GM18498 (cell line): ENCODE results near the gene ACOT7.
A peak's percentile ranks its signal among the peaks of the same experiment; 100 is the strongest.

Experiments
- ATAC-seq: cut with Tn5 transposase; IDR thresholded peaks from one replicate; pipeline ENCODE4 v1.9.1; 2021; ENCODE audit warnings: mild to moderate bottlenecking, moderate library complexity; ENCODE audit not compliant: unreplicated experiment

The ACOT7 gene

DNA sequence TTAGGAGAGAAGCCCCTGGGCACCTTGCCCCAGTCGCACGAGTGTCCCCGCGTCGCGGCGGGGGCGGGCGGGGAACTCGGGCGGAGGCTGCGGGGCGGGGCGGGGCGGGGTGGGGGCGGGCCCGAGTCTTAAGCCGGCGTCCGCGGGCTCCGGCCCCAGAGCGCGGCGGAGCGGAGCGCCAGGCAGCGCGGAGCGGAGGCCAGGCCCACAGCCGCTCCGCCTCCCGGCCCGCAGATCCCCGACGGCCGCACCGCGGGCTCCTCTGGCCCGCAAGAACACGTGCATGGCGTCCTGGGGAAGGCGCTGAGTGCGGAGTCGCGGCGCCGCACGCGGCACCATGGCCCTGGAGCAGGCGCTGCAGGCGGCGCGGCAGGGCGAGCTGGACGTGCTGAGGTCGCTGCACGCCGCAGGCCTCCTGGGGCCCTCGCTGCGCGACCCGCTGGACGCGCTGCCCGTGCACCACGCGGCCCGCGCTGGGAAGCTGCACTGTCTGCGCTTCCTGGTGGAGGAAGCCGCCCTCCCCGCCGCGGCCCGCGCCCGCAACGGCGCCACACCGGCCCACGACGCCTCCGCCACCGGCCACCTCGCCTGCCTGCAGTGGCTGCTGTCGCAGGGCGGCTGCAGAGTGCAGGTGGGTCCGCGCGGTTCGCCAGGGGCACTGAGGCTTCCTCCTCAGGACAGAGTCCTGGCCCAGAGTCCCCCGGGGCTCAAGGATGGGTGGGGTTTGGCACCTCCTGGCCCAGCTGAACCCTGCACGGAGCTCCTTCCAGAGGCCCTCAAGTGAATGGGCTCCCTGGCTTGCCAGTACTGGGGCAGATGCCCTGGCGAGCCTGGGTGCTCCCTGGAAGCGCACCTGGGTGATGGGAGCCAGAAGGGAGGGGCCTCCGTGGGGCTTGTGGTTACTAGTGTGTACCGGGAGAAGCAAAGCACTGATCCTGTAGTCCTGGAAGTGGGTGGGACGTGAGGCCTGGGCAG lies 31.3 kb upstream of the ACOT7 start, which contains the start of gene ESPN:
Gene ESPN, plus strand, starts transcription at position 158 of the 975 bp plus-strand sequence. Its CDS starts 180 bp downstream, at position 338.
- ATAC-seq: no peak

DNA sequence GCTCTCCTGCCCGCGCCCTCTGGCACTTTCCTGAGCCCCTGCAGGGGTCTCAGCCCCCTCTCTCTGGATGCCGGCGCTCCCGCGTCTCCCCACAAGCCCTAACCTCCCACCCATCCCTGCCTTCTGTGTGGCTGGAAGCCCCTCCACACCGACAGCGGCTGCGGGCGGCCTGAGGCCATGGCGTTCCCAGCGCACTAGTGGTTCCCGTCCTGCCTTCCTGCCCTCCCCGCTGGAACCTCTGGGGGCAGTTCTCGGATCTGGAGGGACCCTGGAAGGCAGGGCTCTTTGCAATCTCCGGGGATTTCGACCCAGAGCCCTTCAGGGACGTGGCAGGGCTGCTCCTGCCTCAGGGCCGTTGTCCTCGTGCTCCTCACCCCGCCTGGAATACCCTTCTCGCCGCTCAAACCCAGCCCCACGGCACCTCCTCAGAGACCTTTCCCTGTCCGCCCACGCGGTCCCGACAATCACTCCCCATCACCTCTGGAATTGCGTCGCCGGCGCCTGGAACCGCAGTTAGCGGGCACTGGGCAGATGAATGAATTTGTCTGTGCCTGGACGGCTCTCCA lies 30.5 kb upstream of the ACOT7 start:
- no peak for ATAC-seq

DNA sequence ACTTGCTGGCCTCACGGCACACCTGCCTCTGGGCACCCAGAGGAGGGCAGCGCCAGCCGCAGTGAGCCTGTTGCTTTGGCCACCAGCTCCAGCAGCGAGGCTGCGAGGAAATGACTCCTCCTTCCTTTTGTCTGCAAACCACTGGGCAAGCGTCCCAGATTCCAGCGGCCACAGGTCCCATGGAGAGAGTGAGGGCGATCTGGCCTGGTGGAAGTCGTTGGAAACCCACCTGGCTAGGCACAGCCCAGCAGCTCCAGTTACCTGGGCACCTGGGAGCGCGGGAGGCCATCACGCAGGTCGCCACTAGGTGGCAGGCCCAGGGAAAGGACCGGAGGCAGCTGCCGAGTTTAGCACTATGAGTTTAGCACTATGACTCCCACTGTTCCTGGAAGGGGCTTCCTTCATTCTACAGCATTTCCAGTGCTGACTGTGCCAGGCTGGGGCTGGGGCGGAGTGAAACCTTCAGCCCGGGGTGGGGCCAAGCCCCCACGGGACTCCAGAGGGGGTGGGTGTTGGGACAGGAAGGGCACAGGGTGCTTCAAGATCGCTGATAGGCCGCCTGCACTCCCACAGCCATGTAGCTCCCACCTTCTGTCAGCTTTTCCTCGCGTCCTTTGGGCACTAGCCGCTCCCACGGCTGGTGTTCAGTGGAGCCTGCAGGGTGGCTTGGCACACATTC lies 29.9 kb upstream of the ACOT7 start:
- ATAC-seq: no peak

DNA sequence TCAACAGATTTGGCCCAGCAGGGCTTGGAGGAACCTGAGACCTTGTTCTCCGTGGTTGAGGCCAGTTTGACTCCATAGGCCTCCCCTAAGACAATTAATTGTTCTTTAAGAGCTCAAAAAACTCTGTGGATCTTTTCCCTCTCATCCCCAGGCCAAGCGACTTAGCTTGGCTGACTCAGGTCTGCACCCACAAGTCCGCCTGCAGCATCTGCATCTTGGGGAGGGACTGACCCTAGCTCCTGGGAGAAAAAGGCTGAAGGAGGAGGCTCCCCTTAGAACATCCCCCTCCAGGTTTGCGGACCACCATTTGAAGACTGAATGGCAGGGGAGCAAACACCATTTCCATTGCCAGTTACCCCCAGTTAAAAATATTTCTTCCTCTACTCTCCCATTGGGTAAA lies 27.7 kb upstream of the ACOT7 start:
- no peak for ATAC-seq

DNA sequence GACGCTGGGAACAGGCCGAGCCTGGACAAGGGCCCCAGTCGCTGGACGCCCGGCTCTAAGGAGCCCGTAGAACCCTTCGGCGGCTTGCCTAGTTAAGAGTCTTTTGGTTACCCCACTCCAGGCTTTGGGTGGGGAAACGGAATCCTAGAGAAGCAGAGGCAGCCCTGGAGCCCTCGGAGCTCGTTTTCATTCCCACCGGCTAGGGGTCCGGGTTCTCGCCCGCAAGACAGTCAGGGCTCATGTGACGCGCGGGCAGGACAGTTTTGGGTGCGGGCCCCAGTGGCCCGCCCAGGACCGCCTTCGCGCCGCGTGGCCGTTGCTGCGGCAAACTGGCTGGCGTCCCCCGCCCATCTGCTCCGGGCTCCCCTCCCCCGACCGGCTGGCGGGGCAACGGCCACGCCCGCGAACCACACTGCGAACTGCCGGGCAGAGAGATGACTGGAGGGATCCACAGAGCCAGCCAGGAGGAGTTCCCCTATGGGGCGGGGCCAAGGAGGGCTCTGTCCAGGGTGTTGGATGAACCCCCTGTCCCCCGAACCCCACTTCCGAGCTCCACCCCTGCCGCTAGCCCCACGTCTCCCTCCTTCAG lies 27.0 kb upstream of the ACOT7 start:
- ATAC-seq: no peak

DNA sequence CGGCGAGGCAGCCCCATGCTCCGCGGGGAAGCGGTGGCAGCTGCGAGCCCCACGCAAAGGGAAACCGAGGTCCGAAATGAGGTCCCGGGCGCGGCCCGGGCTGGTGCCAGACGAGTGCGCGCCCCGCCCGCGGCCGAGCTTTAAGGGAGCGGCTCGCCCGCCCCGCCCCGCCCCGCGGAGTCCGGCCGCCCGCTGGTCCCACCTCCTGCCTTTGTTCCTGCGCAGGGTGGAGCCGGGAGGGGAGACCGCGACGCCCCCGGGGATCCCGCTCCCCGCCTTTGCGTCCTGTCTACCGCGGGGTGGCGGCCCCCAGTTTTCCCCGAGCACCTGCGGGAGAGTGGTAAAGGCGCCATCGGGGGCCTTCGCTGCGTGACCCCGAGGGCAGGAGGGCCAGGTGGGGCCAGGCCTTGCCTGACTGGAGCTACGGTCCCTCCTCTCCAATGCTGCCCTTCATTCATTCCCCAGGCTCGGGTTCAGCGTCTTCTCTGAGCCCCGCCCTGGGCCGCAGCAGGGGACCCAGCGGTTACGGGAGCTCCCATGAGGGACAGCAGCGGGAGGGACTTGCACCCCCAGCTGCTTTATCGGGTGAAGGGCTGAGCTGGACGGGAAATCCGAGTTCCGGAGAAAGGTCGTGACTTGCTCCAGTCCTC lies 26.4 kb upstream of the ACOT7 start, which contains the start of gene HES2:
Gene HES2, minus strand, starts transcription at position 116 of the 650 bp plus-strand sequence. Its CDS starts 99 bp downstream, at position 17.
- ATAC-seq: no peak

DNA sequence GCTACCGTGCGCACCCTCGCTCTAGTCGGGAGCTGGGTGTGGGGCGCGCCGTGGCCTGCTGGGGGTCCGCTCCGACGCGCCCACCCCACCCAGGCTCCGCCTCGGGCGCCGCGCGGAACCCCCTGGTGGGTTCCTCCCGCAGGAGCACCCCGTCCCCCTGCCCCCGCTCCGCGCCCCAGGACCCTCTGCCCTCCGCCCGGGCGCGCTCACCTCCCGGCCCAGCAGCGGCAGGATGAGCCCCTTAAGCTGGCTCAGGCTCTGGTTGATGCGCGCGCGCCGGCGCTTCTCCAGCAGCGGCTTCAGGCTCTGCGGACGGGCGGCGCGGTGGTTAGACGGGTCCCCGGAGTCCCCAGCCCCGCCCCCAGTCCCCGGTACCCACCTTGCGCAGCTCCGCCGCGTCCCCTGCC lies 25.8 kb upstream of the ACOT7 start:
- ATAC-seq: no peak

DNA sequence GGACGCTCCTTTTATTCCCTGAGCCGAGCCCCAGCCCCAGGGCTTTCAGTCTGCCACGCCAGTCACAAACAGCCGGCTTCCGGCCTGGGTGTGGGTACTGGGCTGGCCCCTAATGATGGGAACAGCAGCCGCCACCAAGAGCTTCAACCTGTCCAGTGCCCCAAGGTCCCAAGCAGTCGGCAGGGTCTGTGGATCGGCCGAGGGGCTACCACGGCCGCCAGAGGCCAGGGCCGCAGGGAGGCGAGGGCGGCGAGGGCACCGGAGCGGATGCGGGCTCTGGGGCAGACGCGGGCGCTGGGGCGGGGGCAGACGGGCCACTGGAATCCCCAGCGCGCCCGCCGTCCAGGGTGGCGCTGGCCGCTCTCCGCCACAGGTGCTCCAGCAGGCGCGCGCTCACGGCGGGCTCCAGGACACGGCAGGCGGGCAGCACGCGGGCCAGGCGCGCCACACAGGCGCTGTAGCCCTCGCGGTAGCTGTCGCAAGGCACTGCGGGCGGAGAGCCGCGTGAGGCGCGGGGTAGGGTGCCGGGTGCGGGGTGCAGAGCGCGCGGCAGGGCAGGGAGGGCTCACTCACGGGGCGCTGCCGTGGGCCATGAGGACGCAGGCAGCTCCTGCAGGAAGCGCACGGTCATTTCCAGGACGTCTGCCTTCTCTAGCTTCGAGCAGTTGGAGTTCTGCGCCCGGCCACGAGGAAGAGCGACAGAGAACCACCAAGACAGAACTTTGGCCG lies 25.3 kb upstream of the ACOT7 start:
- no peak for ATAC-seq

DNA sequence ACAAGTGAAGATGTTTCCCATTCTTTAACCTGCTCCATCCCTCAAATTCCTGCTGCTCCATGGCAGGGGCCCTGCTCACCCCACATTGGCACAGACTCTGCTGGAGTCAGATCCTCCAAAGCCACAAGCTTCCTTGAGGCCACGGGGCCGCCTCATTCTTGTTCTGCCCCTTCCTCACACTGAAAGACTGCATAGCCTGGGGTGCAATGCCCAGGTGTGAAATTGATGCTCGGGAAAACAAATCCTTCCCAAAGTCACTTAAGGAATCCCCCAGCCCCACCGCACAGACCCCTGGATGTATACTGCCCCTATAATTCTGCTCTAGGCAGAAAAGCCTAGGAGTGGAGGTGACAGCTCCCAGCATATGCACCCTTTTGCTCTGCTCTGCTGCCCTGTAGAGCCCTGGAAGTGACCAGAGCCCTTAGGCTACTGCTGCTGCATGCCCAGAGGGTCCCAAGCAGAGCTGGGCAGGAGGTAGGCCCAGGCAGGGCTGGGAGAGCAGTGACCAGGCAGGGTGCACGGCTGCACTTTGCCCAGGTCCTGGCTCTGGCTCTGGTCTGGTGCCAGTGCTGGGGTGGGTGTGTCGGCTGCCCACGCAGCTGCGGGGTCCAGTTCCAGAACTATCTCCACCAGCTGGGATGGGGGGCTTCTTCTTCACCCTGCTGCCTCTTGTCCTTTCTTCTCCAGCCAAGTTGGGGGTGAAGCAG lies 24.5 kb upstream of the ACOT7 start:
- no peak for ATAC-seq

DNA sequence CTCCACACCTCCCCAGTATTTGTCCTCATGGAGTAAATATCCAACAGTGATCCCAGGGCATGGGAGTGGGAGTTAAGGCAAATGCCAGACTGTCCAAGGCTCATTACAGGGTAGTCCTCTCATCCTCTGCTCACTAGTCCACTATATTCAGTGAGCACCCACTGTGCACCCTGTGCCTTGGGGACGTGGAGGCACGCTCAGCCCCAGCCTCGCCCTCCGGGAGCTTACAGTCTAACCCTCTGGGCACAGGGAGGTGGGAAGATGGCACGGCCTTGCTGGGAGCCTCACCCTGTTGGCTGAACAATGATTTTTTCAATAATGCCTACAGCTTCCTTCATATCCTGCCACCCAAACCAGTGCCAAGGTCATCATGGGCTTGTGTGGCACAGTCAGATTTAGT lies 23.3 kb upstream of the ACOT7 start:
- ATAC-seq: no peak

DNA sequence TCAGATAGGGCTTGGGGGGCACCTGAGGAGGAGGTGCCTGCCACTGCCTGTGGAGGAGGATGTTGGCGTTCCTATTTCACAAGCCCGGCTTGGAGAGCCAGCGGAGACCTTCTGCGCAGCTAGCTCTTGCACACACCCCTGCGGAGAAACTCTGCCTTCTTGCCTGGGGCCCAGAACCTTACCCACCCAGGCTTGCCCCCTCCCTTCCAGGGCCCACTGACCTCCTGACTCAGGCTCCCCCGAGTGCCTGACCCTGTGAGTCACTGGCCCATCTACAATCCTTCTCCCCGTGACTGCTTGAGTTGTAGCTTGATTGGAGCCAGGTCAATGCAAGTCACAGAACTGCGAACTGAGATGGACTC lies 22.7 kb upstream of the ACOT7 start:
- no peak for ATAC-seq

DNA sequence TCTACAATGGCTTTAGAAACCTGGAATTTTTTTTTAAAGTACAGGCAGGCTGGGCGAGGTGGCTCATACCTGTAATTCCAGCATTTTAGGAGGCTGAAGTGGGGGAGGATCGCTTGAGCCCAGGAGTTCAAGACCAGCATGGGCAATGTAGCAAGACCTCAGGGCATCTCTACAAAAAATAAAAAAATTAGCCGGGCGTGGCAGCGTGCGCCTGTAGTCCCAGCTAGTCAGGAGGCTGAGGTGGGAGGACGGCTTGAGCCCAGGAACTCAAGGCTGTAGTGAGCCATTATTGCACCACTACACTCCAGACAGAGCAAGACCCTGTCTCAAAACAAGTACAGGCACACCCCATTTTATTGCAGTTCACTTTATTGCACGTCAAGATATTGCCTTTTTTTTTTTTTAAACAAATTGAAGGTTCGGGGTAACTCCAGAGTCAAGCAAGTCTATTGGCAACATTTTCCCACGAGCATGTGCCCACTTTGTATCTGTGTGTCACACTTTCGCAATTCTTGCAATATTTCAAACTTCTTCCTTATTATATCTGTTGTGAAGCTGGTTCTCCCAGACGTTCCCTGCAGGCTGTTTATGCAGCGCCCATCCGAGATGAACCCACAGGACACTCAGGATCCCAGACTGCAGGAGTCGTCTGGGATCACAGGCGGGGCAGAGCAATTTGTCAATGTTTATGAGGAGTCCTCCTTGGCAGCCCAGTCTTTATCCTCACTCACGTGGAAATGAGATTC lies 21.5 kb upstream of the ACOT7 start:
- ATAC-seq: no peak

DNA sequence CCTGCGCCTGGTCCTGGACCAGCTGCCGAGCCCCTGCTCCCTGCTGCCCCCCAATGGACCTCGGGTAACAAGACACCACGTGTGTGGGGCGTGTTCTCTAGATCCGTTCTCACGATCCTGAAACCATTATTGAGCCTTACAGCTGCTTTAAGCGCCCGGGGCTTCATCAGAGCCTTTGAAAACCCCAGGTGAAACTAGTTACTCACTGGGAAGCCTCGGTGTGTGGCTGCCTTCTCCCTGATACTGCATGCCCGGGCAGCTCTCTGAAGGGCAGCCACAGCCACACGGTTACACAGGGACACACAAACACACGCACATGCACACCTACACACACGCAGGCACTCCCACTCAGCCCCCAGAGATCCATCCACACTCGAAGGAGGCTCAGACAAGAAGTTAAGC lies 20.9 kb upstream of the ACOT7 start:
- ATAC-seq: peak; percentile 89

DNA sequence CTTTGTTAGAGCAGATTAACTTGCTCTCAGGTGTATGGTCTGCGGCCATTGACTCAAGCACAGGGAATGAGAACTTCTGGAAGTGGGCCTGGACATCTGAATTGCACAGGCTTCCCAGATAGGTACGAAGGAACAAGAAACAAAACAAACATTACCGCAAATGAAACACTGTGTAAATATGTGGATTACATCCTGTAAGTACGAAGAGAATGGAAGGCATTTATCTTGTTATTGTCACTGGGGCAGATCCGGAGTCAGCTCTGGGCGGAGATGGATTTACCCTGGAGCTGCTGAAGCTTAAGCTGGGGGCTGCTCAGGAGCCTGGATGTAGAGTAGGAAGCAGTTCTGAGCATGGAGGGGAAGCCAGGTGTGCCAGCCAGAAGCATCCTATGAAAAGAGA lies 19.3 kb upstream of the ACOT7 start:
- no peak for ATAC-seq

DNA sequence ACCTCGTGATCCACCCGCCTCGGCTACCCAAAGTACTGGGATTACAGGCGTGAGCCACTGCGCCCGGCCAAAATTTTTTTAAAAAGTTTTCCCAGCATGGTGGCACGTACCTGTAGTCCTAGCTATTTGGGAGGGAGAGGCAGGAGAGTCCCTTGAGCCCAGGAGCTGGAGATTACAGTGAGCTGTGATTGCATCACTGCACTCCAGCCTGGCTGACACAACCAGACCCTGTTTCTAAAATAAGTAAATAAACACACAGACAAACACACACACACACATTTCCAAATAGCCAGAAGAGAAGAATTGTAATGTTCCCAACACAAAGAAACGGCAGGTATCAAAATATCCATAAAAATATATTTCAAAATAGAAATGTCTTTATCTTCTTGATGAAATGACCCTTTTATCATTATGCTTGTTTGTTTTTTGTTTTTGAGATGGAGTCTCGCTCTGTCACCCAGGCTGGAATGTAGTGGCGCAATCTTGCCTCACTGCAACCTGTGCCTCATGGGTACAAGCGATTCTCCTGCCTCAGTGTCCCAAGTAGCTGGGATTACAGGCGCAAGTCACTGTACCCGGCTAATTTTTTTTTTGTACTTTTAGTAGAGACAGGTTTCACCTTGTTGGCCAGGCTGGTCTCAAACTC lies 16.8 kb upstream of the ACOT7 start:
- no peak for ATAC-seq

DNA sequence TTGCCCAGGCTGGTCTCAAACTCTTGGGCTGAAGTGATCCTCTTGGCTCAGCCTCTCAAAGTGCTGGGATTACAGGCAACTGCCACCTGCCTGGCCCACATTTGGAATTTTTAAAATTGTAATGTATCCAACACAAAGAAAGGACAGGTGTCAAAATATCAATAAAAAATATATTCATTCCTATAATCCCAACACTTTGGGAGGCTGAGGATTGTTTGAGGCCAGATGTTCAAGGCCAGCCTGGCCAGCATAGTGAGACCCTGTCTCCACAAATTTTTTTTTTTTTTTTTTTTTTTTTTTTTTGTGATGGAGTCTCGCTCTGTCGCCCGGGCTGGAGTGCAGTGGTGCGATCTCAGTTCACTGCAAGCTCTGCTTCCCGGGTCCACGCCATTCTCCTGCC lies 16.2 kb upstream of the ACOT7 start:
- ATAC-seq: no peak

DNA sequence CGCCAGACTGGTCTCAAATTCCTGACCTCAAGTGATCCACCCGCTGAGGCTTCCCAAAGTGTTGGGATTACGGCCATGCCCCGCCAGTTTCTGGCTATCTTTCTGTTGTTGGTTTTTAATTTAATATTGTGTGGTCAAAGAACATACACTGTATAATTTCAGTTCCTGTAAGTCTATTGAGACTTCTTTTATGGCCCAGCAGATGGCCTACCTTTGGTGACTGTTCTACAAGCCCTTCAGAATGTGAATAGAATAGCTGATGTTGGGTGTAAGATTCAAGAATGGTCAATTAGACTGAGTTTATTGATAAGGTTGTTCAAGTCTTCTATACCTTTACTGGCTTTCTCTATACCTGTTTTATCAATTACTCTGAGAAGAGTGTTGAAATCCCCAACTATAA lies 15.5 kb upstream of the ACOT7 start:
- ATAC-seq: no peak

DNA sequence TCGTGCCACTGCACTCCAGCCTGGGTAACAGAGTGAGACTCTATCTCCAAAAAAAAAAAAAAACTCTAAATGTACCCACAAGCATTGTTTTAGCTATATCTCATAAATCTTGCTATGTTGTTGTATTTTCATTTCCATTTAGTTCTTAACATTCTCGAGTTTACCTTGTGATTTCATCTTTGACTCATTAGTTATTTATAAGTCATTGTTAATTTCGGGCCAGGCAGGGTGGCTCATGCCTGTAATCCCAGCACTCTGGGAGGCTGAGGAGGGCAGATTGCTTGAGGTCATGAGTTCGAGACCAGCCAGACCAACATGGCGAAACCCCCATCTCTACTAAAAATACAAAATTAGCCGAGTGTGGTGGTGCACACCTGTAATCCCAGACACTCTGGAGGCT lies 14.5 kb upstream of the ACOT7 start:
- ATAC-seq: no peak
